HepG2 (cell line): ENCODE measurements around the gene MPLKIP.

Experiments used
- MEF2D ChIP-seq: sonication (generic); formaldehyde crosslinking; IDR thresholded peaks from 2 replicates; pipeline ENCODE4 v1.5.1; 2020; ENCODE audit warnings: mild to moderate bottlenecking, missing genetic modification reagents
- POLR2G ChIP-seq: fragments of 200-400 bp; formaldehyde crosslinking; IDR thresholded peaks from 2 replicates; pipeline ENCODE4 v1.6.1; 2018; ENCODE audit warnings: mild to moderate bottlenecking, low read depth, low read length, moderate library complexity
- RBM39 ChIP-seq: fragments of 200-400 bp; formaldehyde crosslinking; IDR thresholded peaks from one replicate; pipeline ENCODE4 v1.6.1; 2018; ENCODE audit warnings: antibody characterized with exemption, mild to moderate bottlenecking, low read depth, low read length; ENCODE audit not compliant: poor library complexity, severe bottlenecking
- SALL1 ChIP-seq: sonication (generic); formaldehyde crosslinking; IDR thresholded peaks from 2 replicates; pipeline ENCODE4 v1.8.0; 2022; ENCODE audit warnings: mild to moderate bottlenecking, missing genetic modification reagents
- TAF15 ChIP-seq: fragments of 200-400 bp; formaldehyde crosslinking; IDR thresholded peaks from one replicate; pipeline ENCODE4 v1.6.1; 2018; ENCODE audit warnings: mild to moderate bottlenecking, low read depth, low read length; ENCODE audit not compliant: poor library complexity, severe bottlenecking
- ZFX ChIP-seq: sonication (generic); formaldehyde crosslinking; IDR thresholded peaks from 2 replicates; pipeline ENCODE4 v1.4.0; 2020; ENCODE audit warnings: mild to moderate bottlenecking, low read depth, missing genetic modification reagents, moderate library complexity
- ZNF749 ChIP-seq: sonication (generic); formaldehyde crosslinking; IDR thresholded peaks from 2 replicates; pipeline ENCODE4 v1.8.0; 2022; ENCODE audit warnings: mild to moderate bottlenecking, missing genetic modification reagents, moderate library complexity, borderline replicate concordance
- TF ChIP-seq, protein P1 (sequence below): sonication (generic); formaldehyde crosslinking; IDR thresholded peaks from 2 replicates; pipeline ENCODE4 v1.5.0; 2020; ENCODE audit warnings: missing genetic modification reagents
- TF ChIP-seq, protein P2 (sequence below): sonication (generic); formaldehyde crosslinking; IDR thresholded peaks from 2 replicates; pipeline ENCODE4 v1.5.0; 2020; ENCODE audit warnings: mild to moderate bottlenecking, missing genetic modification reagents, moderate library complexity
- TF ChIP-seq, protein P3 (sequence below), 2 experiments: IDR thresholded peaks; 2 replicates each; pipeline ENCODE4 v1.6.1; 2011 to 2012; ENCODE audit warnings: low read length in 2 of 2, borderline replicate concordance in 1 of 2, low read depth in 1 of 2, mild to moderate bottlenecking in 1 of 2, moderate library complexity in 1 of 2

DNA sequence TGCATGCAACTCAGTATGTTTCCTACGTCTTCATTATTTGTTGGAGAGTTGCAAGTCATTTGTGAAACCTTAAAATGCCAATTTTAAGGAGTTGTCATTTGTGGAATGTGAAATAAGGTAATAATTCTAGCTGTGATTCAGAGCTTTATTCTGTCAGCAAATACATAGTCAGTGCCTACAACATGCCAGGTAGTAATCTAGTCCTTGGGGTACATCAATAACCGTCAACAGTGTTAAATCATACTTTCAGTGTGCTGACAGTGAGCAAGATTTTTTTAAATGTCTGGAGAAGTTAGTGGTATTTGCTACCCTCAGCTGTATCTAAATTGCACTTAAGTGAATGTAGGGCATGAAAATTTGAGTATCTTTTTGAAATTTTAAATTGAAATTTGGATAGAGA, 36.7 kb downstream of the MPLKIP start:
- TF ChIP-seq, protein P1, sequence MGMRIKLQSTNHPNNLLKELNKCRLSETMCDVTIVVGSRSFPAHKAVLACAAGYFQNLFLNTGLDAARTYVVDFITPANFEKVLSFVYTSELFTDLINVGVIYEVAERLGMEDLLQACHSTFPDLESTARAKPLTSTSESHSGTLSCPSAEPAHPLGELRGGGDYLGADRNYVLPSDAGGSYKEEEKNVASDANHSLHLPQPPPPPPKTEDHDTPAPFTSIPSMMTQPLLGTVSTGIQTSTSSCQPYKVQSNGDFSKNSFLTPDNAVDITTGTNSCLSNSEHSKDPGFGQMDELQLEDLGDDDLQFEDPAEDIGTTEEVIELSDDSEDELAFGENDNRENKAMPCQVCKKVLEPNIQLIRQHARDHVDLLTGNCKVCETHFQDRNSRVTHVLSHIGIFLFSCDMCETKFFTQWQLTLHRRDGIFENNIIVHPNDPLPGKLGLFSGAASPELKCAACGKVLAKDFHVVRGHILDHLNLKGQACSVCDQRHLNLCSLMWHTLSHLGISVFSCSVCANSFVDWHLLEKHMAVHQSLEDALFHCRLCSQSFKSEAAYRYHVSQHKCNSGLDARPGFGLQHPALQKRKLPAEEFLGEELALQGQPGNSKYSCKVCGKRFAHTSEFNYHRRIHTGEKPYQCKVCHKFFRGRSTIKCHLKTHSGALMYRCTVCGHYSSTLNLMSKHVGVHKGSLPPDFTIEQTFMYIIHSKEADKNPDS (CRISPR knock-in tag): no peak
- TF ChIP-seq RBM39: no peak
- TF ChIP-seq ZNF749: no peak
- TF ChIP-seq TAF15: no peak
- no peak for TF ChIP-seq POLR2G
- TF ChIP-seq, protein P2, sequence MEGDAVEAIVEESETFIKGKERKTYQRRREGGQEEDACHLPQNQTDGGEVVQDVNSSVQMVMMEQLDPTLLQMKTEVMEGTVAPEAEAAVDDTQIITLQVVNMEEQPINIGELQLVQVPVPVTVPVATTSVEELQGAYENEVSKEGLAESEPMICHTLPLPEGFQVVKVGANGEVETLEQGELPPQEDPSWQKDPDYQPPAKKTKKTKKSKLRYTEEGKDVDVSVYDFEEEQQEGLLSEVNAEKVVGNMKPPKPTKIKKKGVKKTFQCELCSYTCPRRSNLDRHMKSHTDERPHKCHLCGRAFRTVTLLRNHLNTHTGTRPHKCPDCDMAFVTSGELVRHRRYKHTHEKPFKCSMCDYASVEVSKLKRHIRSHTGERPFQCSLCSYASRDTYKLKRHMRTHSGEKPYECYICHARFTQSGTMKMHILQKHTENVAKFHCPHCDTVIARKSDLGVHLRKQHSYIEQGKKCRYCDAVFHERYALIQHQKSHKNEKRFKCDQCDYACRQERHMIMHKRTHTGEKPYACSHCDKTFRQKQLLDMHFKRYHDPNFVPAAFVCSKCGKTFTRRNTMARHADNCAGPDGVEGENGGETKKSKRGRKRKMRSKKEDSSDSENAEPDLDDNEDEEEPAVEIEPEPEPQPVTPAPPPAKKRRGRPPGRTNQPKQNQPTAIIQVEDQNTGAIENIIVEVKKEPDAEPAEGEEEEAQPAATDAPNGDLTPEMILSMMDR (CRISPR knock-in tag): no peak
- TF ChIP-seq SALL1 (CRISPR knock-in tag): no peak
- no peak for TF ChIP-seq MEF2D (CRISPR knock-in tag)
- TF ChIP-seq, protein P3, sequence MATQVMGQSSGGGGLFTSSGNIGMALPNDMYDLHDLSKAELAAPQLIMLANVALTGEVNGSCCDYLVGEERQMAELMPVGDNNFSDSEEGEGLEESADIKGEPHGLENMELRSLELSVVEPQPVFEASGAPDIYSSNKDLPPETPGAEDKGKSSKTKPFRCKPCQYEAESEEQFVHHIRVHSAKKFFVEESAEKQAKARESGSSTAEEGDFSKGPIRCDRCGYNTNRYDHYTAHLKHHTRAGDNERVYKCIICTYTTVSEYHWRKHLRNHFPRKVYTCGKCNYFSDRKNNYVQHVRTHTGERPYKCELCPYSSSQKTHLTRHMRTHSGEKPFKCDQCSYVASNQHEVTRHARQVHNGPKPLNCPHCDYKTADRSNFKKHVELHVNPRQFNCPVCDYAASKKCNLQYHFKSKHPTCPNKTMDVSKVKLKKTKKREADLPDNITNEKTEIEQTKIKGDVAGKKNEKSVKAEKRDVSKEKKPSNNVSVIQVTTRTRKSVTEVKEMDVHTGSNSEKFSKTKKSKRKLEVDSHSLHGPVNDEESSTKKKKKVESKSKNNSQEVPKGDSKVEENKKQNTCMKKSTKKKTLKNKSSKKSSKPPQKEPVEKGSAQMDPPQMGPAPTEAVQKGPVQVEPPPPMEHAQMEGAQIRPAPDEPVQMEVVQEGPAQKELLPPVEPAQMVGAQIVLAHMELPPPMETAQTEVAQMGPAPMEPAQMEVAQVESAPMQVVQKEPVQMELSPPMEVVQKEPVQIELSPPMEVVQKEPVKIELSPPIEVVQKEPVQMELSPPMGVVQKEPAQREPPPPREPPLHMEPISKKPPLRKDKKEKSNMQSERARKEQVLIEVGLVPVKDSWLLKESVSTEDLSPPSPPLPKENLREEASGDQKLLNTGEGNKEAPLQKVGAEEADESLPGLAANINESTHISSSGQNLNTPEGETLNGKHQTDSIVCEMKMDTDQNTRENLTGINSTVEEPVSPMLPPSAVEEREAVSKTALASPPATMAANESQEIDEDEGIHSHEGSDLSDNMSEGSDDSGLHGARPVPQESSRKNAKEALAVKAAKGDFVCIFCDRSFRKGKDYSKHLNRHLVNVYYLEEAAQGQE (IDR thresholded peaks at IDR 0.05; ENCODE audit: borderline replicate concordance in 1 of 2, low read depth in 1 of 2, low read length in 2 of 2): no peak
- no peak for TF ChIP-seq ZFX (CRISPR knock-in tag)
